Measurements from ENCODE around the gene MYMX.

MYMX gene

GRCh38 chr6:44221291-44221960 is 4.7 kb downstream of the MYMX start (continued):
- TF ChIP-seq HIC1 (tag by site-specific recombination; IDR thresholded peaks at IDR 0.05) (peak; percentile 70; the same call in 1 of the 2 replicates), ZNF692 (tag by site-specific recombination; IDR thresholded peaks at IDR 0.05) (peak; percentile 80; the same call in 1 of the 2 replicates), ZNF837 (tag by site-specific recombination; IDR thresholded peaks at IDR 0.05) (no peak), ZNF23 (tag by site-specific recombination; IDR thresholded peaks at IDR 0.05; ENCODE audit: borderline replicate concordance) (no peak), ZNF174 (tag by site-specific recombination; IDR thresholded peaks at IDR 0.05) (no peak), EGR2 (tag by site-specific recombination; IDR thresholded peaks at IDR 0.05; ENCODE audit: low read depth) (peak; percentile 67), ZSCAN4 (tag by site-specific recombination; IDR thresholded peaks at IDR 0.05) (no peak), PRDM1 (tag by site-specific recombination; IDR thresholded peaks at IDR 0.05) (no peak), SP2 (tag by site-specific recombination; IDR thresholded peaks at IDR 0.05) (peak; percentile 49), PATZ1 (tag by site-specific recombination; IDR thresholded peaks at IDR 0.05) (peak; percentile 82), ZNF792 (tag by site-specific recombination; IDR thresholded peaks at IDR 0.05) (no peak), ZBTB1 (tag by site-specific recombination; IDR thresholded peaks at IDR 0.05) (no peak), ZNF10 (tag by site-specific recombination; IDR thresholded peaks at IDR 0.05) (no peak), ZNF555 (tag by site-specific recombination; conservative IDR thresholded peaks at IDR 0.05) (no peak), FEZF1 (tag by site-specific recombination; IDR thresholded peaks at IDR 0.05) (no peak), ZIC2 (tag by site-specific recombination; IDR thresholded peaks at IDR 0.05) (peak; percentile 68), GLIS1 (tag by site-specific recombination; IDR thresholded peaks at IDR 0.05) (peak; percentile 95), ZNF580 (tag by site-specific recombination; IDR thresholded peaks at IDR 0.05) (no peak), ZNF629 (tag by site-specific recombination; IDR thresholded peaks at IDR 0.05) (peak; percentile 29; the same call in 1 of the 2 replicates), ZBTB44 (tag by site-specific recombination; IDR thresholded peaks at IDR 0.05) (no peak; the same call in 1 of the 2 replicates), ZFP3 (tag by site-specific recombination; IDR thresholded peaks at IDR 0.05; ENCODE audit: low read depth) (no peak)

All from HEK293 (cell line).